RWPE1 (cell line): ENCODE measurements around the gene RNU5B-1.

Experiments
- CTCF ChIA-PET: fragments of 350-600 bp; sonication (Branson Sonifier 250); formaldehyde crosslinking; extraction: SDS; loops from one replicate; lab custom pipeline; 2021; lab: Yijun Ruan, JAX
- POLR2A ChIA-PET: fragments of 400-600 bp; formaldehyde crosslinking; extraction: SDS; loops from one replicate; lab custom pipeline; 2020; ENCODE audit warnings: antibody characterized with exemption; ENCODE audit not compliant: low non-redundant PET; lab: Yijun Ruan, JAX
- DNase-seq: peaks from one replicate; pipeline ENCODE4 v3.0.0; 2012; ENCODE audit warnings: low spot score
- H3K27ac ChIP-seq: fragments of 450-650 bp; 2 replicates; pipeline ENCODE4 v1.5.1; 2017
- TF ChIP-seq, protein P1 (sequence below): fragments of 450-650 bp; conservative IDR thresholded peaks from 2 replicates; pipeline ENCODE4 v1.5.1; 2017; ENCODE audit warnings: low read depth, mild to moderate bottlenecking

The RNU5B-1 gene

DNA sequence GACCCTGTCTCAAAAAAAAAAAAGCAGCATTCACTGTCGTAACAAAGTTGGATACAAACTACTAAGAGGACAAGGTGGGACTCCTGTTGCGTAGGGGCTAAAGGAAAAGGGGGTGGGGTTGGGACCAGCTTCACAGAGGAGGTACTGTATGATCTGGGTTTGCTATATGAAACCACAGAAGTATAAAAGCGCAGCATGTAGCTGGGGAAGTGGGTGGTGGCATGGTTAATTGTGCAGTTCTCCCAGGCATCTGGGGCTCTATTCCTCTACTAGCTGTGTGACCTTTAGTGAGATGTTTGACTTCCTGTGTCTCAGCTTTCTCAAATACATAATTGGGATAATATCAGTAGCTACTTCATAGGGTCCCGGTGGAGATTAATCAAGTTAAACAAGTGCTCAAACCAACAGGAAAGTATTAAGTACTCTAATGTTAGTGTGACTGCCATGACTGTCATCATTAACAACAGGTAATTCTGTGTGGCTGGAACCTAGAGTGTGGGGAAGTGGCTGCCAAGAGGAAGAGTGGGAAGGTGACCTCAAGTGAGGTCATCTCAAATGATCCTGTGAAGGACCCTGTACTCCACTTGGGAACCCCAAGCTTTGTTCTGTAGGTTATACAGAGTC lies 29.3 kb upstream of the RNU5B-1 start:
- no peak overlapping the region for H3K27ac ChIP-seq
- ChIA-PET CTCF (interaction anchor here (0.6 to 0.7 kb wide), 2 partner anchors 48 to 94 kb away, joined by 3 to 4 read pairs; no protein-coding TSS in a partner anchor), POLR2A (no interaction called here)
- DNase-seq = no peak
- TF ChIP-seq, protein P1, sequence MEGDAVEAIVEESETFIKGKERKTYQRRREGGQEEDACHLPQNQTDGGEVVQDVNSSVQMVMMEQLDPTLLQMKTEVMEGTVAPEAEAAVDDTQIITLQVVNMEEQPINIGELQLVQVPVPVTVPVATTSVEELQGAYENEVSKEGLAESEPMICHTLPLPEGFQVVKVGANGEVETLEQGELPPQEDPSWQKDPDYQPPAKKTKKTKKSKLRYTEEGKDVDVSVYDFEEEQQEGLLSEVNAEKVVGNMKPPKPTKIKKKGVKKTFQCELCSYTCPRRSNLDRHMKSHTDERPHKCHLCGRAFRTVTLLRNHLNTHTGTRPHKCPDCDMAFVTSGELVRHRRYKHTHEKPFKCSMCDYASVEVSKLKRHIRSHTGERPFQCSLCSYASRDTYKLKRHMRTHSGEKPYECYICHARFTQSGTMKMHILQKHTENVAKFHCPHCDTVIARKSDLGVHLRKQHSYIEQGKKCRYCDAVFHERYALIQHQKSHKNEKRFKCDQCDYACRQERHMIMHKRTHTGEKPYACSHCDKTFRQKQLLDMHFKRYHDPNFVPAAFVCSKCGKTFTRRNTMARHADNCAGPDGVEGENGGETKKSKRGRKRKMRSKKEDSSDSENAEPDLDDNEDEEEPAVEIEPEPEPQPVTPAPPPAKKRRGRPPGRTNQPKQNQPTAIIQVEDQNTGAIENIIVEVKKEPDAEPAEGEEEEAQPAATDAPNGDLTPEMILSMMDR = no peak

GRCh38 chr15:65275728-65276126 lies 28.8 kb upstream of the RNU5B-1 start:
- ChIA-PET CTCF (interaction anchor here (0.6 to 1.0 kb wide), 2 partner anchors 22 to 47 kb away, joined by 4 read pairs; no protein-coding TSS in a partner anchor), POLR2A (no interaction called here)
- H3K27ac ChIP-seq = 0 out of 2 replicates have a peak overlapping the region, but pooled peaks have one; percentile 7
- TF ChIP-seq, protein P1 = no peak
- no peak for DNase-seq

- TF ChIP-seq, protein P1 = no peak
- no peak overlapping the region for H3K27ac ChIP-seq
- CTCF ChIA-PET = interaction anchor here (0.6 kb wide), 1 partner anchor 8 kb away, joined by 4 read pairs; no protein-coding TSS in a partner anchor
- POLR2A ChIA-PET = no interaction called here
- no peak for DNase-seq
Measured at GRCh38 chr15:65277015-65277414, 27.5 kb upstream of the RNU5B-1 start.

- no peak for DNase-seq
- TF ChIP-seq, protein P1 = no peak
- ChIA-PET POLR2A (no interaction called here), CTCF (interaction anchor here (0.5 to 0.8 kb wide), 4 partner anchors 29 to 562 kb away, joined by 3 to 5 read pairs (median 3); no protein-coding TSS in a partner anchor)
- H3K27ac ChIP-seq = no peak overlapping the region
Measured at GRCh38 chr15:65278480-65278879, 26.0 kb upstream of the RNU5B-1 start.

DNA sequence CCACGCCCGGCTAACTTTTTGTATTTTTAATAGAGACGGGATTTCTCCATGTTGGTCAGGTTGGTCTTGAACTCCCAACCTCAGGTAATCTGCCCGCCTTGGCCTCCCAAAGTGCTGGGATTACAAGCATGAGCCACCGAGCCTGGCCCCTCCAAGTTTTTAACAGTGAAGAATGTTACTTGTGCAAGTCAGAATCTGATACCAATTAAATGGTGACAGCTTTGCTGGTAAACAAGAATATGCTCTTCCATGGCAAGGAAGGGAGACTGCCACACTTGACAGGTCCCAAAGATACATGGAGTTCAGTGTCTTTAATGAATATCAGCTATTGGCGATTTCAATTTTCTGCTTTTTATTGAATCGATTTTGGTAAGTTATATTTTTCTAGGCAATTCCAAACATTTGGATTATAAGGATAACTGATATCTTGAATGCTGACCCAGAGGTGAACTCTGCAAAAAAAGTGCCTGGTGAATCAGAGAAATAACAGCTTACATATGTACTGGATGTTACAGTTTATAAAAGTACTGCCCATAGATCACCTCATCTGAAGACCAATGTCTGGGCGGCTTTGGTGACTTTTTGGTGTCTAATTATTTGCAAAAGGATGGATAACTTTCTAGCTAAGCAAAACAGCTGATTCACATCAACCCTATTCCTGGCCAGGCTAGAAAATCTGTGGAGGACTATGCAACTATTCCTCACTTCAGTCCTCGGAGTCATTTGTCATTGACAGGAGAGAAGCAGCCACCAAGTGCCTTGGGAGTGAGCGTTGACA lies 19.0 kb upstream of the RNU5B-1 start:
- POLR2A ChIA-PET = interaction anchor here (0.7 kb wide), 2 partner anchors 12 to 15 kb away, joined by 3 to 9 read pairs; no protein-coding TSS in a partner anchor
- CTCF ChIA-PET = interaction anchor here (0.7 to 1.2 kb wide), 2 partner anchors 8 to 15 kb away, joined by 4 to 6 read pairs; no protein-coding TSS in a partner anchor
- H3K27ac ChIP-seq = peak overlapping the region; percentile 91
- DNase-seq = no peak
- TF ChIP-seq, protein P1 = no peak

- no peak for DNase-seq
- peak overlapping the region; percentile 91 for H3K27ac ChIP-seq
- TF ChIP-seq, protein P1 = no peak
- POLR2A ChIA-PET = interaction anchor here (0.7 kb wide), 2 partner anchors 11 to 14 kb away, joined by 3 to 9 read pairs; no protein-coding TSS in a partner anchor
- CTCF ChIA-PET = interaction anchor here (1.2 kb wide), 1 partner anchor 15 kb away, joined by 6 read pairs; no protein-coding TSS in a partner anchor
Measured at GRCh38 chr15:65286069-65286703, 18.3 kb upstream of the RNU5B-1 start.
